Natural killer cell treated with Interleukin-12 subunit alpha and Interleukin-12 subunit beta and Interleukin-15 and Interleukin-18, amount 100 ng/mL, for 72 hours (primary cell): ENCODE results near the gene TIAM1. TPM values are rescaled to one million over a fixed set of nuclear protein-coding genes. Genes with fewer than 3 reads are reported as not detected.

Experiments
- ATAC-seq, 2 donors: fragments of 150-1000 bp; cut with Tn5 transposase in 1 of 2; sonication (Bioruptor Pico), chemical (Tn5 transposase) in 1 of 2; 2 replicates each; pipeline ENCODE4 v1.10.0; 2021
- DNase-seq: peaks from one replicate; pipeline ENCODE4 v3.0.0; 2022; ENCODE audit warnings: low spot score
- H3K27ac Mint-ChIP-seq, 2 donors: 1 replicate in 1 of 2; 2 replicates in 1 of 2; pipeline ENCODE4 v1.8.0; 2022; ENCODE audit warnings: mixed read lengths in 2 of 2, mild to moderate bottlenecking in 1 of 2, moderate library complexity in 1 of 2
- H3K27me3 Mint-ChIP-seq, 2 donors: 1 replicate in 1 of 2; 2 replicates in 1 of 2; pipeline ENCODE4 v1.8.0; 2022; ENCODE audit warnings: mixed read lengths in 2 of 2
- H3K36me3 Mint-ChIP-seq: one replicate; pipeline ENCODE4 v1.8.0; 2022; ENCODE audit warnings: mixed read lengths
- H3K4me1 Mint-ChIP-seq, 2 donors: 1 replicate in 1 of 2; 2 replicates in 1 of 2; pipeline ENCODE4 v1.8.0; 2022; ENCODE audit warnings: low read depth in 2 of 2, mixed read lengths in 2 of 2, mild to moderate bottlenecking in 1 of 2
- H3K4me3 Mint-ChIP-seq: one replicate; pipeline ENCODE4 v1.8.0; 2022; ENCODE audit warnings: mixed read lengths
- H3K9me3 Mint-ChIP-seq: 2 replicates; pipeline ENCODE4 v1.8.0; 2022; ENCODE audit warnings: mixed read lengths
- total RNA-seq, 2 donors: library from RNA; stranded (reverse); gene quantifications; one replicate each; pipeline ENCODE4 v1.2.3, GENCODE V29; 2022

The TIAM1 gene
- total RNA-seq, 2 donors from 2014 or later, result 57.4 to 125 TPM

- Mint-ChIP-seq H3K36me3 (peaks cover 6% of the 10 kb centered on the region), H3K4me3 (no peak overlapping the region), H3K27me3 (peaks cover 2 to 20% of the 10 kb centered on the region in 2 donors), H3K27ac (no peak overlapping the region), H3K4me1 (peaks cover 22 to 30% of the 10 kb centered on the region in 2 donors), H3K9me3 (no peaks in the 10 kb centered on the region)
- ATAC-seq, result peak in 1 of 2 donors; percentile 58
- DNase-seq, result no peak
Observed at GRCh38 chr21:31346256-31346821, 2.3 kb upstream of the TIAM1 start.

DNA sequence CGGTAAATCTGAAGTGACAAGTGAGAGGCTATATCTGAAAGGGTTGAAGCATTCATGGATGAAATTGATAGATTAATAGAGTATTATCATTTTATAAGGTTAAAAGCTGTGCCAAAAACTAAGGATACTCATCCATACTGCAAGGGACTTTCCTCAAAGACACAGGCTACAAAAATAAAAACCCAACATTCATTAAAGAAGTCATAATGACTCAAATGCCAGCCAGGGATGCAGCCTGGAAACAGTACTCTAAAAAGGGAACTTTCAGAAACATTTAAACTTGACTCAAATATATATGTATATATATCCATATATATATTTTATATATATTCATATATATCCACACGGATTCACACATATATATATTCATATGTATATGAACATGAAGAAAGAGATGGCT is 1.1 kb upstream of the TIAM1 start:
- ATAC-seq, result no peak
- Mint-ChIP-seq H3K36me3 (no peaks in the 10 kb centered on the region), H3K27ac (peak overlapping the region in 1 of 2 donors; percentile 91), H3K9me3 (no peaks in the 10 kb centered on the region), H3K27me3 (peaks cover 2 to 20% of the 10 kb centered on the region in 2 donors), H3K4me1 (peaks cover 34 to 39% of the 10 kb centered on the region in 2 donors), H3K4me3 (no peak overlapping the region)
- no peak for DNase-seq

GRCh38 chr21:31343030-31343510 is 991 bp downstream of the TIAM1 start:
- ATAC-seq (no peak), DNase-seq (no peak)
- Mint-ChIP-seq H3K27ac (peak overlapping the region; percentile 82 to 91), H3K4me1 (peaks cover 40 to 49% of the 10 kb centered on the region in 2 donors), H3K4me3 (peak overlapping the region; percentile 90), H3K27me3 (peaks cover 4 to 20% of the 10 kb centered on the region in 2 donors), H3K36me3 (no peaks in the 10 kb centered on the region), H3K9me3 (no peaks in the 10 kb centered on the region)

DNA sequence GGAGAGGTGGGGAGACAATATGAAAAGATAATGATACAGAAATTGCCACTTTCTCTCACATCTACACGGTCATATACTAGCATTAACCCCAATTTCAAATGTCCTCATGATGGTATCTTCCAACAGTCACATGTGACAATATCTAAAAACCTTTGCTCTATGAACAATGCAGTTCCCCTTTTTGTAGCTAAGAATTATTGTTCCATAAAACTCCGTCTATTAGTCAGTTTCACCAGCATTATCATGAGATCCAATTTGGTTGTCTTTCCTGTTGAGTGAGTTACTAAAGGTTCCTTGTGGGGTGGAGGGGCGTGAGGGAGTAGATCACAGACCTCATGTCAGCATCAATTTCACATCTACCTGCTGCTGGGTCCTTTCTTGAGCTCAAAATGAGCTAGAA is 1.7 kb downstream of the TIAM1 start:
- H3K27me3 Mint-ChIP-seq, result peaks cover 4 to 20% of the 10 kb centered on the region in 2 donors
- peak overlapping the region; percentile 82 to 91 for H3K27ac Mint-ChIP-seq
- no peaks in the 10 kb centered on the region for H3K9me3 Mint-ChIP-seq
- DNase-seq, result no peak
- H3K4me1 Mint-ChIP-seq, result peaks cover 40 to 50% of the 10 kb centered on the region in 2 donors
- H3K36me3 Mint-ChIP-seq, result no peaks in the 10 kb centered on the region
- ATAC-seq, result no peak
- H3K4me3 Mint-ChIP-seq, result peak overlapping the region; percentile 90

DNA sequence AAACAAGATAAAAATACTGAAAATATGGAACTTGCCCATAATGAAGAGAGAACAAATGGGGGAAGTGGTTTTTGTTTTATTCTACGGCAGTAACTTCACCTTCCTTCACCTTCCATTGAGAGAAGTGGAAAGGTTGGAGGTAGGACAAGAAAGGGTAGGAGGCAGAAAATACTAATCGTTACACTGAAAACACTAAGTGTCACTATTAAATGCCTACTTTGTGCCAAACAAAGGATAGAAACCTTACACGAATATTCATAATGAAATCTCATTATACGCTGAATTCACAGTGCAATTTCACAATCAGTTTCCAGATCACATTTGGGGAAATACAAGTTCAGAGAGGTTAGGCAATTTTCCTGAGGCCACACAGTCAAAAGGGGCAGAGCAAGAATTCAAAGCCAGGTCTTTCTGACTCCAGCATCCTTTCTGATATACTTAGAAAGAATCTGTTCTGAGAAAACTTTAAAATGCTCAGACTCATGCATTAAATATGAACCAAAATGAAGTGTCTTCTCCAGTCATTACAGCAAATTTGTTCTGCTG is 3.0 kb downstream of the TIAM1 start:
- H3K4me3 Mint-ChIP-seq, result peak overlapping the region; percentile 90
- H3K27me3 Mint-ChIP-seq, result peaks cover 4 to 12% of the 10 kb centered on the region in 2 donors
- peak overlapping the region; percentile 90 to 91 for H3K27ac Mint-ChIP-seq
- H3K4me1 Mint-ChIP-seq, result peaks cover 53 to 60% of the 10 kb centered on the region in 2 donors
- no peaks in the 10 kb centered on the region for H3K9me3 Mint-ChIP-seq
- DNase-seq (no peak), ATAC-seq (peak; percentile 63 to 75)
- H3K36me3 Mint-ChIP-seq, result no peaks in the 10 kb centered on the region

- no peak for ATAC-seq
- Mint-ChIP-seq H3K27me3 (peaks cover 4 to 11% of the 10 kb centered on the region in 2 donors), H3K27ac (peak overlapping the region; percentile 90 to 91), H3K36me3 (no peaks in the 10 kb centered on the region), H3K9me3 (no peaks in the 10 kb centered on the region), H3K4me3 (peak overlapping the region; percentile 90), H3K4me1 (peaks cover 57 to 64% of the 10 kb centered on the region in 2 donors)
- DNase-seq, result no peak
Observed at GRCh38 chr21:31340514-31340913, 3.5 kb downstream of the TIAM1 start.

- H3K36me3 Mint-ChIP-seq, result no peaks in the 10 kb centered on the region
- peaks cover 2 to 6% of the 10 kb centered on the region in 2 donors for H3K27me3 Mint-ChIP-seq
- DNase-seq (no peak), ATAC-seq (no peak)
- H3K4me1 Mint-ChIP-seq, result peaks cover 57 to 70% of the 10 kb centered on the region in 2 donors
- peak overlapping the region; percentile 34 for H3K4me3 Mint-ChIP-seq
- no peaks in the 10 kb centered on the region for H3K9me3 Mint-ChIP-seq
- peak overlapping the region; percentile 90 to 91 for H3K27ac Mint-ChIP-seq
Observed at GRCh38 chr21:31339721-31340120, 4.3 kb downstream of the TIAM1 start.

DNA sequence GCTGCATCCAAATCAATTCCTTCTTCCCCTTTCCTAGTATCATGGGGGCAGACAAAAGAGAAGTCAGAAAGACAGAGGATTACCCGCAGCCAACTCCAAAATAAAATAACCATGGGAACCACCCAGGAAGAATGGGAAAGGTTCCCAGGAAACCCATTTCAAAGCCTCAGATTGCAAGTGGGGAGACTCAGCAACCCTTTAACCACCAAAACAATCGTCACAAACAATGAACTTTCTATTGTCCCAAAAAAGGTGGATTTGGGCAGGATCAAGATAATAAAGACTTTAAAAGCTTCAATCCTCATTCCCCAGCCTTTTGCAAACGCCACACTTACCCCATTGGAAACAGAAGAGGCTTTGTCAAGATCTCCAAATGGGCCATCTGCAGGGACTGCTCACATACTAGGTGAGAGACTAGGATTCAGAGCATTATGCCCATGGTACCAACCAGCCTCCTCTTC is 5.1 kb downstream of the TIAM1 start:
- DNase-seq (no peak), ATAC-seq (no peak)
- H3K27me3 Mint-ChIP-seq, result peaks cover 0 to 2% of the 10 kb centered on the region in 2 donors
- H3K27ac Mint-ChIP-seq, result peak overlapping the region in 1 of 2 donors; percentile 91
- H3K4me3 Mint-ChIP-seq, result no peak overlapping the region
- H3K4me1 Mint-ChIP-seq, result peaks cover 52 to 73% of the 10 kb centered on the region in 2 donors
- no peaks in the 10 kb centered on the region for H3K9me3 Mint-ChIP-seq
- H3K36me3 Mint-ChIP-seq, result no peaks in the 10 kb centered on the region

DNA sequence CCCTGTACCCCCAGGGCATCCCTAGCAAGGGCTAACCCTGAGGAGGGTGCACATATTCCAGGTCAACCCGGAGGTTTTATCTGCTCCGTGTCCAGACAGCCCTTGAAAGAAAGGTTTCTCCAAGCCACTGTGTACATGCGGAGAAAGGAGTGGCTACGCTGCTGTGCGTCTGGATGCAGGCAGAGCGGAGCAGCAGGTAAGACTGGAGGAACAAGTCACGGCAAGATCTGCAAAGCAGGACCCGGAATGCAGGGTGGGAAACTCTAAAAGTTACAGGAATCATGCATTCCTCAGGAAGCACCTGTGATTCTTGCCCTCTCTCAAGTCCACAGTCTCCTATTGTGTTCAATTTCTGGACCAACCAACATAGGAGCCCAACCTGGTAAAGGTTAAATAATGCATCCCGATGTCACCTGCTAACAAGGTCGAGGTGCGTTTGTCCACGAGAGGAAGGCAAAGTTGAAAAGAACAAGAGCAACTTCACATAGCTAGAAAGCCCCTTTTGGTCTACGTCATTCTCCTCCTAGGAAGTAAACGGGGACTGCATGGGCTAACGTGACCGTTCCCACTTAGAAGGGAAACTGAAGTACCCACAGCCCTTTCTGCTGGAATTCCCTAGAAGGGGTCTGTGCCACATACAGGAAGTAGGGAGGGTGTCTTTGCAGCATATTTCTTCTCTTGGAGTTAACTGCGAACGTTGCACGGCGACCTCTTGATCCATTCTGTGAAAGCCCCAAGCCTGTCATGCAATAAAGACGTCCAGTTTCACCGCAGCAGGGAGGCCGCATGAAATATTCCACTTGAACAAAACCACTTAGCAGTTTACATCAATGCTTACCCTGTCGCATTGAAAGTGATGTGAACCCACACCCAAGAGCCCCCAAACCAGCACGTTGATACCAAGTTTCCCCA is 5.8 kb downstream of the TIAM1 start:
- peak overlapping the region in 1 of 2 donors; percentile 90 for H3K27ac Mint-ChIP-seq
- H3K4me1 Mint-ChIP-seq, result peaks cover 52 to 74% of the 10 kb centered on the region in 2 donors
- ATAC-seq, result no peak
- no peak for DNase-seq
- no peaks in the 10 kb centered on the region for H3K36me3 Mint-ChIP-seq
- H3K4me3 Mint-ChIP-seq, result no peak overlapping the region
- H3K27me3 Mint-ChIP-seq, result peaks cover 0 to 2% of the 10 kb centered on the region in 2 donors
- no peaks in the 10 kb centered on the region for H3K9me3 Mint-ChIP-seq

DNA sequence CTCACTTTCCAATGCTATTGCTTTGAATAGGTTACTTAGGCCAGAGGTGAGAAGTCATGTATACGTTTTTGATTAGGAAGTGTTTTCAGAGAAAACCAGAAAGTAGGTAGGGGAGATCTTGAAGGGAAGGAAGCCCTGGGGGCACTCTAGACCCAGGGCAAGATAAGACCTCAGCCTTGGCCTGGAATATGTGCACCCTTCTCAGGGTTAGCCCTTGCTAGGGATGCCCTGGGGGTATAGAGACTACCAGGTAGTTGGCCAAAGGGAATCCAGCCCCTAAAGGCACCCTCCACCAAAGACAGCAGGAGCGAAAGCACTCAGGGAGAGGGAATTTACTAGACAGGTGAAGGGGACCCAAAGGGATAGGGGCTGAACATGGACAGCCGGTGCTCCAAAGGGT is 7.0 kb downstream of the TIAM1 start:
- H3K4me3 Mint-ChIP-seq, result peak overlapping the region; percentile 61
- no peaks in the 10 kb centered on the region for H3K36me3 Mint-ChIP-seq
- peak overlapping the region; percentile 68 to 90 for H3K27ac Mint-ChIP-seq
- ATAC-seq (no peak), DNase-seq (no peak)
- no peaks in the 10 kb centered on the region for H3K9me3 Mint-ChIP-seq
- H3K27me3 Mint-ChIP-seq, result peaks cover 0 to 2% of the 10 kb centered on the region in 2 donors
- peaks cover 55 to 71% of the 10 kb centered on the region in 2 donors for H3K4me1 Mint-ChIP-seq

DNA sequence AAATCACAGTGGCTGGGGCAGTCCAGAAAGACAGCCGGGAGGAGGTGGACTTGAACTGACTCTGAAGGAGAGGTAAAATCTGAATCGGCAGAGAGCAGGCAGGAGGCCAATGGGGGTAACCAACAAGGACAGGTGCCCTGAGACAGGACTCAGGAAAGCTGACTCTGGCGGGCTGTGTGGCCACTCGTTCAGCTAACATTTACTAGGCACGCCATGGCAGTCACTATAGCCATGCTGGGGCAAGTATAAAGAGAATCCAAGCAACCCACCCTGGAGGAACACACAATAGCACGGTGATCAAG is 7.4 kb downstream of the TIAM1 start:
- Mint-ChIP-seq H3K36me3 (no peaks in the 10 kb centered on the region), H3K27ac (peak overlapping the region; percentile 68 to 90)
- ATAC-seq, result peak in 1 of 2 donors; percentile 1

GRCh38 chr21:31335957-31336738 is 7.9 kb downstream of the TIAM1 start:
- Mint-ChIP-seq H3K4me3 (peak overlapping the region; percentile 61), H3K27me3 (peaks cover 0 to 2% of the 10 kb centered on the region in 2 donors), H3K9me3 (no peaks in the 10 kb centered on the region), H3K36me3 (no peaks in the 10 kb centered on the region), H3K4me1 (peaks cover 50 to 71% of the 10 kb centered on the region in 2 donors), H3K27ac (peak overlapping the region; percentile 68 to 90)
- ATAC-seq, result peak; percentile 84 to 88
- DNase-seq, result peak; percentile 80

More for the DNA sequence above, 7.4 kb downstream of the TIAM1 start:
- DNase-seq, result no peak
- peak overlapping the region; percentile 61 for H3K4me3 Mint-ChIP-seq
- H3K9me3 Mint-ChIP-seq, result no peaks in the 10 kb centered on the region
- H3K27me3 Mint-ChIP-seq, result peaks cover 0 to 2% of the 10 kb centered on the region in 2 donors
- H3K4me1 Mint-ChIP-seq, result peaks cover 55 to 71% of the 10 kb centered on the region in 2 donors

DNA sequence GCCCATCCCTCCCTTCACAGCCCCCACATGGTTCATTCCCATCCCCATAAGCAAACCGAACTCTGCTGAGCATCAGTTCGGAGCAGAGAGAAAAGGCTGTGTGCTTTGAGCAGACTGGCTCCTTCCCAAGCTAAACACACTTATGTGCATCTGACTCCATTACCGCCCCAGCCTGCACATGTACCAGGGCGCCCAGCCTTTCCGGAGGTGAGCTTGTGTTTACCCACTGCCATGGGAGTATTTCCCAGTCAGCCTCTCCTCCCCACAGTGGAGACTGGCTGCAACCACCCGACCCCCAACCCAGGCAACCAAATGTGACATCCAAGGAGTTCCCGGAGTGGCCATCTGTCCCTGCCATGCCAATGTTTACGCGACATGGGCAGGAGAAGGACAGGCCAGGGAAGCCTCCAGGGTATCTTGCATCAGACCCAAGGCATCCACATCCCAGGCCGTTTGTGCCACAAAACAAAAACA is 9.4 kb downstream of the TIAM1 start:
- Mint-ChIP-seq H3K4me1 (peaks cover 35 to 66% of the 10 kb centered on the region in 2 donors), H3K27ac (peak overlapping the region in 1 of 2 donors; percentile 90), H3K9me3 (no peaks in the 10 kb centered on the region), H3K4me3 (no peak overlapping the region), H3K36me3 (peaks cover 5% of the 10 kb centered on the region), H3K27me3 (no peaks in the 10 kb centered on the region)
- DNase-seq, result no peak
- ATAC-seq, result no peak
